Activated CD8-positive, alpha-beta memory T cell treated with anti-CD3 and anti-CD28 coated beads, Interleukin-2, amount 50 U/mL, for 24 hours (primary cell): ENCODE results near the gene LAMA2.
"Not testable (repeated sequence)": the region's sequence is repeated elsewhere in the genome, so short reads cannot be mapped to it uniquely, and the experiment has no call there.

Source experiments
- DNase-seq: peaks from one replicate; pipeline ENCODE4 v3.0.0-alpha.2; 2020; ENCODE audit errors: extremely low read depth

LAMA2 gene

GRCh38 chr6:129084406-129084805 lies 201.5 kb downstream of the LAMA2 start:
- DNase-seq = no peak

- not testable (repeated sequence) for DNase-seq
These were observed 205.5 kb downstream of the LAMA2 start for GRCh38 chr6:129088481-129088880.

GRCh38 chr6:129089357-129089756 lies 206.4 kb downstream of the LAMA2 start:
- no peak for DNase-seq

- no peak for DNase-seq
These were observed 211.2 kb downstream of the LAMA2 start for GRCh38 chr6:129094147-129094546.

GRCh38 chr6:129096651-129097290 lies 213.8 kb downstream of the LAMA2 start:
- no peak for DNase-seq

GRCh38 chr6:129098061-129098553 lies 215.2 kb downstream of the LAMA2 start:
- no peak for DNase-seq

GRCh38 chr6:129099696-129100095 lies 216.8 kb downstream of the LAMA2 start:
- DNase-seq = no peak

GRCh38 chr6:129100164-129100563 lies 217.2 kb downstream of the LAMA2 start:
- DNase-seq = no peak

- no peak for DNase-seq
These were observed 219.8 kb downstream of the LAMA2 start for GRCh38 chr6:129102741-129103140.

- DNase-seq = no peak
These were observed 221.2 kb downstream of the LAMA2 start for GRCh38 chr6:129104131-129104530.

GRCh38 chr6:129104560-129104959 lies 221.6 kb downstream of the LAMA2 start:
- DNase-seq = no peak

GRCh38 chr6:129105035-129105434 lies 222.1 kb downstream of the LAMA2 start:
- DNase-seq = no peak

GRCh38 chr6:129105793-129106192 lies 222.9 kb downstream of the LAMA2 start:
- no peak for DNase-seq

GRCh38 chr6:129108337-129108736 lies 225.4 kb downstream of the LAMA2 start:
- DNase-seq = no peak

- no peak for DNase-seq
These were observed 227.9 kb downstream of the LAMA2 start for GRCh38 chr6:129110690-129111343.

- DNase-seq = no peak
These were observed 228.4 kb downstream of the LAMA2 start for GRCh38 chr6:129111346-129111745.

- no peak for DNase-seq
These were observed 228.9 kb downstream of the LAMA2 start for GRCh38 chr6:129111853-129112252.

- DNase-seq = no peak
These were observed 229.7 kb downstream of the LAMA2 start for GRCh38 chr6:129112591-129112990.

GRCh38 chr6:129113637-129114036 lies 230.7 kb downstream of the LAMA2 start:
- DNase-seq = no peak

GRCh38 chr6:129114636-129115391 lies 231.9 kb downstream of the LAMA2 start:
- DNase-seq = no peak

GRCh38 chr6:129115471-129115870 lies 232.5 kb downstream of the LAMA2 start:
- no peak for DNase-seq

GRCh38 chr6:129117355-129117754 lies 234.4 kb downstream of the LAMA2 start:
- DNase-seq = no peak
